OCI-LY7 (cell line): ENCODE data around the gene KPTN. TPM values are rescaled to one million over a fixed set of nuclear protein-coding genes. Genes with fewer than 3 reads are reported as not detected.

ENCODE experiments used
- BruUV-seq: library from RNA; stranded (reverse); fragments of 400-500 nt; replicated peaks from 2 replicates; lab custom pipeline; 2021; lab: Mats Ljungman, UMichigan
- CTCF ChIA-PET: fragments of 300-600 bp; sonication (Branson Sonifier 250); formaldehyde crosslinking; loops from one replicate; lab custom pipeline; 2022; ENCODE audit warnings: antibody characterized with exemption; ENCODE audit not compliant: unreplicated experiment; lab: Charles Lee
- POLR2A ChIA-PET: fragments of 300-600 bp; sonication (Branson Sonifier 250); formaldehyde crosslinking; loops from one replicate; lab custom pipeline; 2022; ENCODE audit warnings: antibody characterized with exemption; lab: Charles Lee
- DNase-seq: peaks from one replicate; pipeline ENCODE4 v3.0.0-alpha.2; 2015; ENCODE audit warnings: low spot score
- H2AFZ ChIP-seq: fragments of 200-600 bp; sonication (generic), shearing (Covaris generic); 2 replicates; pipeline ENCODE4 v1.6.1; 2014; ENCODE audit warnings: mild to moderate bottlenecking, antibody characterized with exemption, low read length, moderate library complexity
- H3K27ac ChIP-seq: fragments of 200-600 bp; sonication (generic); 2 replicates; pipeline ENCODE4 v1.5.1; 2014; ENCODE audit warnings: mixed run types, low read depth, mild to moderate bottlenecking, moderate library complexity, low read length, inconsistent platforms; ENCODE audit not compliant: poor library complexity, severe bottlenecking
- H3K36me3 ChIP-seq: fragments of 200-600 bp; sonication (generic); 2 replicates; pipeline ENCODE4 v1.6.1; 2014; ENCODE audit warnings: mild to moderate bottlenecking, antibody characterized with exemption, low read length, moderate library complexity, mixed read lengths; ENCODE audit not compliant: insufficient read depth
- H3K4me1 ChIP-seq: fragments of 200-600 bp; sonication (generic); 2 replicates; pipeline ENCODE4 v1.5.1; 2014; ENCODE audit warnings: mild to moderate bottlenecking, low read length; ENCODE audit not compliant: insufficient read depth, poor library complexity, severe bottlenecking
- H3K4me2 ChIP-seq: fragments of 200-600 bp; sonication (generic); 2 replicates; pipeline ENCODE4 v1.6.1; 2014; ENCODE audit warnings: mild to moderate bottlenecking, low read length
- H3K4me3 ChIP-seq: fragments of 200-600 bp; sonication (generic); 2 replicates; pipeline ENCODE4 v1.5.1; 2014; ENCODE audit warnings: mild to moderate bottlenecking, low read depth, low read length; ENCODE audit not compliant: poor library complexity, severe bottlenecking
- H3K79me2 ChIP-seq: fragments of 200-600 bp; sonication (generic); 2 replicates; pipeline ENCODE4 v1.6.1; 2016; ENCODE audit warnings: low read depth, mild to moderate bottlenecking, low read length, moderate library complexity, mixed read lengths; ENCODE audit not compliant: insufficient read depth
- H3K9me2 ChIP-seq: fragments of 200-600 bp; sonication (generic); 2 replicates; pipeline ENCODE4 v1.6.1; 2016; ENCODE audit warnings: mild to moderate bottlenecking, low read length, mixed read lengths; ENCODE audit not compliant: insufficient read depth
- H3K9me3 ChIP-seq: fragments of 200-600 bp; sonication (generic); 2 replicates; pipeline ENCODE4 v1.6.1; 2014; ENCODE audit warnings: mild to moderate bottlenecking, mixed run types, low read length, mixed read lengths
- H4K20me1 ChIP-seq: fragments of 200-600 bp; sonication (generic); 2 replicates; pipeline ENCODE4 v1.6.1; 2014; ENCODE audit warnings: mild to moderate bottlenecking, antibody characterized with exemption, low read length, moderate library complexity, mixed read lengths; ENCODE audit not compliant: insufficient read depth
- EZH2phosphoT487 ChIP-seq: fragments of 200-600 bp; sonication (generic); IDR thresholded peaks from 2 replicates; pipeline ENCODE4 v1.6.1; 2018; ENCODE audit warnings: low read depth, borderline replicate concordance, mild to moderate bottlenecking, mixed run types, antibody characterized with exemption, low read length, moderate library complexity, mixed read lengths
- intact Hi-C: fragments of 100-400 bp; cut with micrococcal nuclease; formaldehyde crosslinking; loops from one replicate; pipeline ENCODE4 v1.10.0; 2022; ENCODE audit not compliant: unreplicated experiment
- total RNA-seq, 2 experiments: library from RNA; depleted of rRNA in 1 of 2; stranded (reverse); fragments of >200 nt in 1 of 2; shearing (Covaris generic) in 1 of 2; gene quantifications; 2 replicates each; pipeline ENCODE4 v1.2.3, GENCODE V29; 2014 to 2022
- TF ChIP-seq, protein P1 (sequence below): fragments of 200-600 bp; sonication (generic); conservative IDR thresholded peaks from 2 replicates; pipeline ENCODE4 v1.5.1; 2014; ENCODE audit warnings: mild to moderate bottlenecking, antibody characterized with exemption, low read length, moderate library complexity, mixed read lengths

The KPTN gene
- total RNA-seq, 2 experiments from 2014 or later = 13.6 to 14.0 TPM

- TF ChIP-seq, protein P1, sequence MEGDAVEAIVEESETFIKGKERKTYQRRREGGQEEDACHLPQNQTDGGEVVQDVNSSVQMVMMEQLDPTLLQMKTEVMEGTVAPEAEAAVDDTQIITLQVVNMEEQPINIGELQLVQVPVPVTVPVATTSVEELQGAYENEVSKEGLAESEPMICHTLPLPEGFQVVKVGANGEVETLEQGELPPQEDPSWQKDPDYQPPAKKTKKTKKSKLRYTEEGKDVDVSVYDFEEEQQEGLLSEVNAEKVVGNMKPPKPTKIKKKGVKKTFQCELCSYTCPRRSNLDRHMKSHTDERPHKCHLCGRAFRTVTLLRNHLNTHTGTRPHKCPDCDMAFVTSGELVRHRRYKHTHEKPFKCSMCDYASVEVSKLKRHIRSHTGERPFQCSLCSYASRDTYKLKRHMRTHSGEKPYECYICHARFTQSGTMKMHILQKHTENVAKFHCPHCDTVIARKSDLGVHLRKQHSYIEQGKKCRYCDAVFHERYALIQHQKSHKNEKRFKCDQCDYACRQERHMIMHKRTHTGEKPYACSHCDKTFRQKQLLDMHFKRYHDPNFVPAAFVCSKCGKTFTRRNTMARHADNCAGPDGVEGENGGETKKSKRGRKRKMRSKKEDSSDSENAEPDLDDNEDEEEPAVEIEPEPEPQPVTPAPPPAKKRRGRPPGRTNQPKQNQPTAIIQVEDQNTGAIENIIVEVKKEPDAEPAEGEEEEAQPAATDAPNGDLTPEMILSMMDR = no peak
- no peak for TF ChIP-seq EZH2phosphoT487
- H3K4me1 ChIP-seq = peaks cover 48% of the 10 kb centered on the region
- no peak overlapping the region for H3K27ac ChIP-seq
- H2AFZ ChIP-seq = peak overlapping the region; percentile 86
- POLR2A ChIA-PET = interaction anchor here (0.6 to 0.8 kb wide), 4 partner anchors 71 to 200 kb away, joined by 3 to 4 read pairs (median 3); no protein-coding TSS in a partner anchor
- H4K20me1 ChIP-seq = no peaks in the 10 kb centered on the region
- H3K79me2 ChIP-seq = no peaks in the 10 kb centered on the region
- peak; percentile 47 for DNase-seq
- H3K9me3 ChIP-seq = no peaks in the 10 kb centered on the region
- CTCF ChIA-PET = interaction anchor here (0.6 kb wide), 1 partner anchor 95 kb away, joined by 3 read pairs; no protein-coding TSS in a partner anchor
- no peaks in the 10 kb centered on the region for H3K36me3 ChIP-seq
- H3K9me2 ChIP-seq = no peaks in the 10 kb centered on the region
- intact Hi-C loops = no loop called here
- H3K4me2 ChIP-seq = peak overlapping the region; percentile 37
- no peak overlapping the region for H3K4me3 ChIP-seq
- no TSS peak for BruUV-seq
Measured at GRCh38 chr19:47523473-47523872, 39.5 kb upstream of the KPTN start.

DNA sequence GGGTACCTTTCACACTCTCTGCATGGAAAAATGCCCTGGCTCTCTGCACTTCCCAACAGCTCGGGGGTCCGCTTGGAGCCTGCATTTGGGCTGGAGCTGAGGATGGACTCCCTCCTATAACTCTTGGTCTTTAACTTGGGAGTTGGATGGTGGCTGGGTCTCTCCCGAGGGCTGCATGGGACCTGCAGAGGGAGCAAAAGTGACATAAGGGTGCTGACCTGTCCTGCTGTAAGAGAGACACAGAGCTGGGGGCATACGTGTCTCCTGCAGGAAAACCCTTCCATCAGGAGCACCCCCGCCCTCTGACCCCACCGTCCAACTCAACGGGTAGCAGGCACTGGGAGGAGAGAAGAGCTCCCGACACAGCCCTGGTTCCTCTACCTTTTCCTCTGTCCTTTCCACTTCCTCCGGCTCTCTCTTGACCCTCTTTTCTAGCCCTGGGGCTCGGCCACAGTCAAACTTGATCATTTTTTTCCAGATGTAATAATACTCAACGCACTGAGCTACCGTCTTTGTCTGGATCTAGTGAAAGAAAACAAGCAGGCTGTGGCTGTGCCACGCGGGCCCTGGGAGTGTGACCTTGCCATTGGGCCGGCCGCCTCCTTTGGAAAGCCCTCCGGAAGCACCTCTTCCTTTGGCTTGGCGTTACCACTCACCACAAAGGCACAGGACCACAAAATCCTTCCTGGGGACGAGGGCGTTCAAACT is 37.6 kb upstream of the KPTN start:
- H3K4me2 ChIP-seq = no peak overlapping the region
- no peaks in the 10 kb centered on the region for H3K36me3 ChIP-seq
- H3K4me1 ChIP-seq = peaks cover 66% of the 10 kb centered on the region
- H4K20me1 ChIP-seq = no peaks in the 10 kb centered on the region
- DNase-seq = no peak
- no peak overlapping the region for H3K4me3 ChIP-seq
- no peaks in the 10 kb centered on the region for H3K9me3 ChIP-seq
- no peaks in the 10 kb centered on the region for H3K79me2 ChIP-seq
- intact Hi-C loops = no loop called here
- ChIA-PET POLR2A (interaction anchor here (1.0 kb wide), 1 partner anchor 22 kb away, joined by 3 read pairs; no protein-coding TSS in a partner anchor), CTCF (interaction anchor here (1.3 kb wide), 1 partner anchor 19 kb away, joined by 4 read pairs; no protein-coding TSS in a partner anchor)
- no peak overlapping the region for H3K27ac ChIP-seq
- no TSS peak for BruUV-seq
- TF ChIP-seq, protein P1 = no peak
- no peak for TF ChIP-seq EZH2phosphoT487
- no peak overlapping the region for H2AFZ ChIP-seq
- no peaks in the 10 kb centered on the region for H3K9me2 ChIP-seq

- DNase-seq = no peak
- H4K20me1 ChIP-seq = no peaks in the 10 kb centered on the region
- no peak overlapping the region for H3K4me3 ChIP-seq
- H3K79me2 ChIP-seq = peaks cover 3% of the 10 kb centered on the region; the same call in 1 of the 2 replicates
- H3K9me2 ChIP-seq = no peaks in the 10 kb centered on the region
- H3K9me3 ChIP-seq = no peaks in the 10 kb centered on the region
- no peak overlapping the region for H3K4me2 ChIP-seq
- intact Hi-C loops = no loop called here
- no TSS peak for BruUV-seq
- POLR2A ChIA-PET = no interaction called here
- TF ChIP-seq, protein P1 = no peak
- no peak for TF ChIP-seq EZH2phosphoT487
- no peak overlapping the region for H2AFZ ChIP-seq
- CTCF ChIA-PET = interaction anchor here (1.3 kb wide), 1 partner anchor 20 kb away, joined by 4 read pairs; no protein-coding TSS in a partner anchor
- H3K36me3 ChIP-seq = no peaks in the 10 kb centered on the region
- peaks cover 74% of the 10 kb centered on the region for H3K4me1 ChIP-seq
- no peak overlapping the region for H3K27ac ChIP-seq
Measured at GRCh38 chr19:47520839-47521238, 36.8 kb upstream of the KPTN start.
